H1 (cell line): ENCODE measurements around the gene GRXCR2. TPM values are rescaled to one million over a fixed set of nuclear protein-coding genes. Genes with fewer than 3 reads are reported as not detected.
A peak's percentile ranks its signal among the peaks of the same experiment; 100 is the strongest.

Experiments used
- EZH2 ChIP-seq: fragments of 200-600 bp; sonication (generic); IDR thresholded peaks from 2 replicates; pipeline ENCODE4 v1.7.1; 2012; ENCODE audit warnings: low read depth, mild to moderate bottlenecking, moderate library complexity, low read length, inconsistent platforms; ENCODE audit not compliant: severe bottlenecking
- KDM5A ChIP-seq: fragments of 200-600 bp; IDR thresholded peaks from 2 replicates; pipeline ENCODE4 v1.7.1; 2012; ENCODE audit warnings: mild to moderate bottlenecking, low read length, inconsistent platforms, mixed read lengths
- NANOG ChIP-seq: IDR thresholded peaks from 2 replicates; pipeline ENCODE4 v1.6.1; 2011; ENCODE audit warnings: low read length, low read depth, mild to moderate bottlenecking, inconsistent platforms; ENCODE audit not compliant: insufficient read depth, poor library complexity, severe bottlenecking
- POLR2A ChIP-seq, 2 experiments: IDR thresholded peaks; 1 replicate in 1 of 2; 2 replicates in 1 of 2; pipeline ENCODE4 v1.6.1; 2011; ENCODE audit warnings: low read depth in 2 of 2, low read length in 2 of 2, mild to moderate bottlenecking in 2 of 2; ENCODE audit errors: control extremely low read depth in 1 of 2
- RFX5 ChIP-seq: IDR thresholded peaks from 2 replicates; pipeline ENCODE4 v1.6.1; 2011; ENCODE audit warnings: low read depth, low read length, improper control_type of control experiment, borderline replicate concordance
- SAP30 ChIP-seq: fragments of 300-600 bp; sonication (generic); IDR thresholded peaks from 2 replicates; pipeline ENCODE4 v1.7.1; 2012; ENCODE audit warnings: low read length, moderate library complexity, mild to moderate bottlenecking, inconsistent platforms; ENCODE audit not compliant: insufficient read depth, insufficient replicate concordance
- SRF ChIP-seq: IDR thresholded peaks from 2 replicates; pipeline ENCODE4 v1.6.1; 2011; ENCODE audit warnings: mild to moderate bottlenecking, low read depth, low read length, moderate library complexity
- ZNF274 ChIP-seq: IDR thresholded peaks from 2 replicates; pipeline ENCODE4 v1.7.0; 2012; ENCODE audit warnings: low read length, borderline replicate concordance; ENCODE audit errors: extremely low read depth
- polyA plus RNA-seq, 7 experiments: library from polyadenylated mRNA; depleted of rRNA in 3 of 7; stranded (reverse) in 5 of 7; unstranded in 2 of 7; fragments of >200 nt in 5 of 7; fragments of 200-250 nt in 2 of 7; gene quantifications; 1 replicate in 5 of 7; 2 replicates in 1 of 7; 4 replicates in 1 of 7; pipeline versions ENCODE4 v1.2.1 to v1.2.3, GENCODE V29; 2011 to 2013; ENCODE audit warnings: missing spikeins in 2 of 7, mixed read lengths in 2 of 7
- total RNA-seq: library from RNA; stranded (reverse); fragmentation: NEBNext Ultra II Directional; extraction: Animal tissue kit (Norgen Biotek cat#: 25700); gene quantifications from 2 replicates; pipeline ENCODE4 v1.2.1, GENCODE V29; 2021
- TF ChIP-seq, protein P1 (sequence below): IDR thresholded peaks from 2 replicates; pipeline ENCODE4 v1.6.1; 2012; ENCODE audit warnings: inconsistent platforms
- TF ChIP-seq, protein P2 (sequence below), 3 experiments: IDR thresholded peaks; 1 replicate in 2 of 3; 2 replicates in 1 of 3; pipeline versions ENCODE4 v1.5.1 to v1.6.1; 2011; ENCODE audit warnings: low read length in 3 of 3, mild to moderate bottlenecking in 3 of 3, inconsistent platforms in 2 of 3, low read depth in 1 of 3, moderate library complexity in 1 of 3; ENCODE audit not compliant: insufficient read depth in 1 of 3; ENCODE audit errors: control extremely low read depth in 1 of 3

Gene GRXCR2
- total and polyA plus RNA-seq, 2 of the 8 experiments (the other 6 are each of a cell fraction or from before 2014, with no cell fraction given) = not detected

DNA sequence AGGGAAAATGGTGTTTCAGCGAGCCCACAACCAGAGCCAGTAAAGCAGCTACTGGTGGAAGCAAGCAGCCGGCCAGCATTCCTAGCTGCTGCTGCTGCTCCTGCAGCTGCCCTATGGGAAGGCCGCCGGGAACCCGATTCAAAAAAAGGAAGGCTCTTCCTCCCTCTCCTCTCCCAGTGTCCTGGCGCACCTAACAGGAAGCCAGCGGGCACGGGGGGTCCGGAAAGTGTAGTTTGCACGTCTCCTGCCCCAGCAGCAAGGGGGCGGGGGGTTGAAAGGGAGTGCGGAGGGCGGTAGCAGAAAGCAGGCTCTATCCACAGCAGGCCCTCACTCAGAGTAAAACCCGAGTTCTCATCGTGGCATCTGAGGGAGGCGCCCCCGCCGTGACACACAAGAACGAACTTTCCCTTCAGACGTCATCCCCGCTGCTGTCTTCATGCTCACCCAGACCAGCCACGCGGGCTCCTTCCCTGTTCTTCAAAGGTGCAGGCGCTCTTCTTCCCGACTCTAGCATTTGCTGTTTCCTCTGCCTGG lies 16.5 kb downstream of the GRXCR2 start (continued):
- TF ChIP-seq, protein P1, sequence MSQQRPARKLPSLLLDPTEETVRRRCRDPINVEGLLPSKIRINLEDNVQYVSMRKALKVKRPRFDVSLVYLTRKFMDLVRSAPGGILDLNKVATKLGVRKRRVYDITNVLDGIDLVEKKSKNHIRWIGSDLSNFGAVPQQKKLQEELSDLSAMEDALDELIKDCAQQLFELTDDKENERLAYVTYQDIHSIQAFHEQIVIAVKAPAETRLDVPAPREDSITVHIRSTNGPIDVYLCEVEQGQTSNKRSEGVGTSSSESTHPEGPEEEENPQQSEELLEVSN = peak; percentile 39; the same call in 1 of the 2 replicates
- no peak for TF ChIP-seq ZNF274
- no peak for TF ChIP-seq SAP30
- TF ChIP-seq, protein P2, sequence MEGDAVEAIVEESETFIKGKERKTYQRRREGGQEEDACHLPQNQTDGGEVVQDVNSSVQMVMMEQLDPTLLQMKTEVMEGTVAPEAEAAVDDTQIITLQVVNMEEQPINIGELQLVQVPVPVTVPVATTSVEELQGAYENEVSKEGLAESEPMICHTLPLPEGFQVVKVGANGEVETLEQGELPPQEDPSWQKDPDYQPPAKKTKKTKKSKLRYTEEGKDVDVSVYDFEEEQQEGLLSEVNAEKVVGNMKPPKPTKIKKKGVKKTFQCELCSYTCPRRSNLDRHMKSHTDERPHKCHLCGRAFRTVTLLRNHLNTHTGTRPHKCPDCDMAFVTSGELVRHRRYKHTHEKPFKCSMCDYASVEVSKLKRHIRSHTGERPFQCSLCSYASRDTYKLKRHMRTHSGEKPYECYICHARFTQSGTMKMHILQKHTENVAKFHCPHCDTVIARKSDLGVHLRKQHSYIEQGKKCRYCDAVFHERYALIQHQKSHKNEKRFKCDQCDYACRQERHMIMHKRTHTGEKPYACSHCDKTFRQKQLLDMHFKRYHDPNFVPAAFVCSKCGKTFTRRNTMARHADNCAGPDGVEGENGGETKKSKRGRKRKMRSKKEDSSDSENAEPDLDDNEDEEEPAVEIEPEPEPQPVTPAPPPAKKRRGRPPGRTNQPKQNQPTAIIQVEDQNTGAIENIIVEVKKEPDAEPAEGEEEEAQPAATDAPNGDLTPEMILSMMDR (IDR thresholded peaks at IDR 0.05; ENCODE audit: control extremely low read depth in 1 of 3, insufficient read depth in 1 of 3, low read depth in 1 of 3, low read length in 3 of 3) = no peak
- TF ChIP-seq EZH2 = no peak
- TF ChIP-seq RFX5 = no peak
- TF ChIP-seq KDM5A = no peak
- no peak for TF ChIP-seq SRF
- no peak for TF ChIP-seq NANOG
- peak in 1 of 2 experiments; percentile 36; a peak in 1 of 3 replicates for TF ChIP-seq POLR2A (IDR thresholded peaks at IDR 0.05; ENCODE audit: control extremely low read depth in 1 of 2, low read depth in 2 of 2, low read length in 2 of 2)
